ENCODE results near the gene DHFR. TPM values are rescaled to one million over a fixed set of nuclear protein-coding genes. Genes with fewer than 3 reads are reported as not detected.

DHFR gene
- total and polyA plus RNA-seq, 9 of the 15 experiments (the other 6 are each of a cell fraction or from before 2014, with no cell fraction given): 45.6 to 176 (median 97.7) TPM

DNA sequence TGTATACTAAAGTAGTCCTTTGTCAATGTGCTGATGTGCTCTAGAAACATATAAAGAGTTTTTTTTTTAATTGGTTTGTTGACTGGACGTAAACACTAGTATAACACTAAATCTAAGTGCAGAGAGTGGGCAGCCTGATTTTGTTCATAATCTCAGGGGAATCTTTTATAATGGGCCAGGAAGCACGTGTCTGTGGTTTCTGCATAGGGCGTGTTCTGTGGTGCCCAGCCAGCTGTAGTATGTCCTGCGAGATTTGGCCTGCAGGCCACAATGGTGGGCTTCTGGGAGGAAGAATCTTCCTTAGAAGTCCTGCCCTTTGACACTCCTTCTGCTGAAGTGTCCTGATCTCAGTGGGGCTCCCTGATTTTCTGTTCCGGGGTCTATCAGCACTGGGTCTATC, 49.0 kb upstream of the DHFR start:
- ATAC-seq: no peak
- Histone ChIP-seq H3K27me3 (ENCODE audit: control insufficient read depth in 2 of 2, insufficient read depth in 2 of 2, low read length in 2 of 2) (no peaks in the 10 kb centered on the region), H3K4me2 (ENCODE audit: insufficient read depth, low read length) (no peak overlapping the region), H3K4me1 (replicated peaks in 1 of 2; ENCODE audit: control insufficient read depth in 2 of 2, insufficient read depth in 2 of 2, low read length in 2 of 2) (peaks cover 0 to 7% of the 10 kb centered on the region in 2 experiments; a peak in 2 of 5 replicates), H3K9me1 (ENCODE audit: control insufficient read depth, insufficient read depth, low read length) (no peaks in the 10 kb centered on the region), H3K9ac (ENCODE audit: insufficient read depth in 1 of 2, low read depth in 2 of 2, low read length in 2 of 2) (no peak overlapping the region), H3K79me2 (ENCODE audit: control insufficient read depth, insufficient read depth, low read length) (no peaks in the 10 kb centered on the region), H3K27ac (ENCODE audit: extremely low read depth, low read depth, low read length) (no peak overlapping the region), H2AFZ (ENCODE audit: low read depth, low read length) (no peak overlapping the region), H3K9me3 (replicated peaks; ENCODE audit: control insufficient read depth, insufficient read depth, low read depth, low read length) (no peaks in the 10 kb centered on the region), H3K4me3 (no peak overlapping the region), H4K20me1 (replicated peaks; ENCODE audit: control insufficient read depth, insufficient read depth, low read length) (no peaks in the 10 kb centered on the region), H3K36me3 (ENCODE audit: control insufficient read depth, insufficient read depth, low read length) (peaks cover 10% of the 10 kb centered on the region)
- no TSS peak for BruUV-seq (replicated peaks)
- ChIA-PET POLR2A (no interaction called here), CTCF (ENCODE audit: low intra/inter-chr PET ratio) (no interaction called here)
- TF ChIP-seq ZNF644 (tag; IDR thresholded peaks at IDR 0.05; ENCODE audit: low read depth) (no peak), MITF (IDR thresholded peaks at IDR 0.05) (no peak), ZFPM2 (CRISPR knock-in tag; IDR thresholded peaks at IDR 0.05) (no peak), TEAD2 (tag; IDR thresholded peaks at IDR 0.05) (no peak), CEBPB (tag; IDR thresholded peaks at IDR 0.05) (no peak), EP400 (IDR thresholded peaks at IDR 0.05) (no peak), BRD4 (IDR thresholded peaks at IDR 0.05) (no peak), SMAD2 (IDR thresholded peaks at IDR 0.05; ENCODE audit: low read depth, low read length) (no peak), CBX8 (IDR thresholded peaks at IDR 0.05; ENCODE audit: borderline replicate concordance, extremely low read depth, low read depth, low read length, poor library complexity, severe bottlenecking) (no peak)
- TF ChIP-seq, protein P1, sequence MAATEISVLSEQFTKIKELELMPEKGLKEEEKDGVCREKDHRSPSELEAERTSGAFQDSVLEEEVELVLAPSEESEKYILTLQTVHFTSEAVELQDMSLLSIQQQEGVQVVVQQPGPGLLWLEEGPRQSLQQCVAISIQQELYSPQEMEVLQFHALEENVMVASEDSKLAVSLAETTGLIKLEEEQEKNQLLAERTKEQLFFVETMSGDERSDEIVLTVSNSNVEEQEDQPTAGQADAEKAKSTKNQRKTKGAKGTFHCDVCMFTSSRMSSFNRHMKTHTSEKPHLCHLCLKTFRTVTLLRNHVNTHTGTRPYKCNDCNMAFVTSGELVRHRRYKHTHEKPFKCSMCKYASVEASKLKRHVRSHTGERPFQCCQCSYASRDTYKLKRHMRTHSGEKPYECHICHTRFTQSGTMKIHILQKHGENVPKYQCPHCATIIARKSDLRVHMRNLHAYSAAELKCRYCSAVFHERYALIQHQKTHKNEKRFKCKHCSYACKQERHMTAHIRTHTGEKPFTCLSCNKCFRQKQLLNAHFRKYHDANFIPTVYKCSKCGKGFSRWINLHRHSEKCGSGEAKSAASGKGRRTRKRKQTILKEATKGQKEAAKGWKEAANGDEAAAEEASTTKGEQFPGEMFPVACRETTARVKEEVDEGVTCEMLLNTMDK (IDR thresholded peaks at IDR 0.05; ENCODE audit: borderline replicate concordance, insufficient read depth, low read depth, low read length, poor library complexity, severe bottlenecking): no peak
- no peak for FAIRE-seq
- intact Hi-C loops (cut with micrococcal nuclease): no loop called here
- DNase-seq (ENCODE audit: extremely low read depth in 1 of 4, low spot score in 3 of 4): no peak
- in situ Hi-C loops (cut with MboI): no loop called here
- WGBS (ENCODE audit: insufficient coverage, low coverage, missing lambda C conversion rate): 80% methylated on average over 5 of the region's 5 CpGs
